Panc1 (cell line): Measurements from ENCODE around the gene TFDP1.

Experiments used
- POLR2AphosphoS5 ChIP-seq: IDR thresholded peaks from 2 replicates; pipeline ENCODE4 v1.6.1; 2012; ENCODE audit warnings: mild to moderate bottlenecking, low read depth, low read length, moderate library complexity
- SIN3A ChIP-seq: IDR thresholded peaks from 2 replicates; pipeline ENCODE4 v1.6.1; 2012; ENCODE audit warnings: low read depth, mild to moderate bottlenecking, low read length, moderate library complexity, borderline replicate concordance; ENCODE audit not compliant: insufficient read depth
- TF ChIP-seq, protein P1 (sequence below): fragments of 450-650 bp; IDR thresholded peaks from 2 replicates; pipeline ENCODE4 v1.5.1; 2017; ENCODE audit warnings: mild to moderate bottlenecking
- TF ChIP-seq, protein P2 (sequence below), 2 experiments: IDR thresholded peaks; 2 replicates each; pipeline ENCODE4 v1.6.1; 2011 to 2012; ENCODE audit warnings: low read depth in 2 of 2, control low read depth in 1 of 2, low read length in 1 of 2, mild to moderate bottlenecking in 1 of 2, moderate library complexity in 1 of 2; ENCODE audit not compliant: insufficient read depth in 1 of 2

DNA sequence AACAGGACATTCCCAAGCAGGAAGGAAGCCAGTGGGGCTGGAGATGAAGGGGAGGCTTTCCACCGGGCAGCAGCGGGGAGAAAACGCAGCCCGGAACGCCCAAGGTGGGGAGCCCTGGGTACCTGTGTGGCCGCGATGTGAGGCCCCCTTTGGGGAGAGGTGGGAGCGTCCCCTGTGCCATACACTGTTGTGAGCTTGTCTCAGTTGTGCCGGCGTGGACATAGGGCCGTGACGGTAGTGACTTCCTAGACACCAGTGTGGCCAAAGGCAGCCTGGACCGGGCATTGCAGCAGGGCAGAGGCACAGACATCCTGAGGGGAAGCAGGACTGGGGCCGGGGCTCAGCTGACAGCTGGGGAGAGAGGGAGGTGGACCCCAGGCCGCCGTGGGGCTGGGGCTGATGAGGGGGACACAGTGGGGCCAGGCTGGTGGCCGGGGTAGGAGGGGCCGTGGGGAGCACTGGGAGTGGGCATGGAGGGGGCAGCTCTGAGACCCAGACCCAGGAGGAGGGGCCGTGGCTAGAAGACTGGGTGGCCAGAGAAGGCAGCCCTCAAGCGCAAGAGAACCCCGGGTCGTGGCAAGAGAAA lies 38.5 kb upstream of the TFDP1 start:
- TF ChIP-seq, protein P1, sequence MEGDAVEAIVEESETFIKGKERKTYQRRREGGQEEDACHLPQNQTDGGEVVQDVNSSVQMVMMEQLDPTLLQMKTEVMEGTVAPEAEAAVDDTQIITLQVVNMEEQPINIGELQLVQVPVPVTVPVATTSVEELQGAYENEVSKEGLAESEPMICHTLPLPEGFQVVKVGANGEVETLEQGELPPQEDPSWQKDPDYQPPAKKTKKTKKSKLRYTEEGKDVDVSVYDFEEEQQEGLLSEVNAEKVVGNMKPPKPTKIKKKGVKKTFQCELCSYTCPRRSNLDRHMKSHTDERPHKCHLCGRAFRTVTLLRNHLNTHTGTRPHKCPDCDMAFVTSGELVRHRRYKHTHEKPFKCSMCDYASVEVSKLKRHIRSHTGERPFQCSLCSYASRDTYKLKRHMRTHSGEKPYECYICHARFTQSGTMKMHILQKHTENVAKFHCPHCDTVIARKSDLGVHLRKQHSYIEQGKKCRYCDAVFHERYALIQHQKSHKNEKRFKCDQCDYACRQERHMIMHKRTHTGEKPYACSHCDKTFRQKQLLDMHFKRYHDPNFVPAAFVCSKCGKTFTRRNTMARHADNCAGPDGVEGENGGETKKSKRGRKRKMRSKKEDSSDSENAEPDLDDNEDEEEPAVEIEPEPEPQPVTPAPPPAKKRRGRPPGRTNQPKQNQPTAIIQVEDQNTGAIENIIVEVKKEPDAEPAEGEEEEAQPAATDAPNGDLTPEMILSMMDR, result no peak
- TF ChIP-seq SIN3A, result no peak
- TF ChIP-seq, protein P2, sequence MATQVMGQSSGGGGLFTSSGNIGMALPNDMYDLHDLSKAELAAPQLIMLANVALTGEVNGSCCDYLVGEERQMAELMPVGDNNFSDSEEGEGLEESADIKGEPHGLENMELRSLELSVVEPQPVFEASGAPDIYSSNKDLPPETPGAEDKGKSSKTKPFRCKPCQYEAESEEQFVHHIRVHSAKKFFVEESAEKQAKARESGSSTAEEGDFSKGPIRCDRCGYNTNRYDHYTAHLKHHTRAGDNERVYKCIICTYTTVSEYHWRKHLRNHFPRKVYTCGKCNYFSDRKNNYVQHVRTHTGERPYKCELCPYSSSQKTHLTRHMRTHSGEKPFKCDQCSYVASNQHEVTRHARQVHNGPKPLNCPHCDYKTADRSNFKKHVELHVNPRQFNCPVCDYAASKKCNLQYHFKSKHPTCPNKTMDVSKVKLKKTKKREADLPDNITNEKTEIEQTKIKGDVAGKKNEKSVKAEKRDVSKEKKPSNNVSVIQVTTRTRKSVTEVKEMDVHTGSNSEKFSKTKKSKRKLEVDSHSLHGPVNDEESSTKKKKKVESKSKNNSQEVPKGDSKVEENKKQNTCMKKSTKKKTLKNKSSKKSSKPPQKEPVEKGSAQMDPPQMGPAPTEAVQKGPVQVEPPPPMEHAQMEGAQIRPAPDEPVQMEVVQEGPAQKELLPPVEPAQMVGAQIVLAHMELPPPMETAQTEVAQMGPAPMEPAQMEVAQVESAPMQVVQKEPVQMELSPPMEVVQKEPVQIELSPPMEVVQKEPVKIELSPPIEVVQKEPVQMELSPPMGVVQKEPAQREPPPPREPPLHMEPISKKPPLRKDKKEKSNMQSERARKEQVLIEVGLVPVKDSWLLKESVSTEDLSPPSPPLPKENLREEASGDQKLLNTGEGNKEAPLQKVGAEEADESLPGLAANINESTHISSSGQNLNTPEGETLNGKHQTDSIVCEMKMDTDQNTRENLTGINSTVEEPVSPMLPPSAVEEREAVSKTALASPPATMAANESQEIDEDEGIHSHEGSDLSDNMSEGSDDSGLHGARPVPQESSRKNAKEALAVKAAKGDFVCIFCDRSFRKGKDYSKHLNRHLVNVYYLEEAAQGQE (IDR thresholded peaks at IDR 0.05; ENCODE audit: insufficient read depth in 1 of 2, low read depth in 2 of 2, low read length in 1 of 2), result no peak
- no peak for TF ChIP-seq POLR2AphosphoS5
